ENCODE data around the gene UPK3BL2.
"Not testable (repeated sequence)": the region's sequence is repeated elsewhere in the genome, so short reads cannot be mapped to it uniquely, and the experiment has no call there.

GRCh38 chr7:102576363-102576762 lies 32.9 kb upstream of the UPK3BL2 start:
- TF ChIP-seq CTCF, POLR2A (IDR thresholded peaks at IDR 0.05): not testable (repeated sequence)
